Measurements from ENCODE around the gene GAD1.
A peak's percentile ranks its signal among the peaks of the same experiment; 100 is the strongest.

- TF ChIP-seq CTCF (IDR thresholded peaks at IDR 0.05; ENCODE audit: poor library complexity, severe bottlenecking) (no peak), EZH2 (IDR thresholded peaks at IDR 0.05; ENCODE audit: borderline replicate concordance, insufficient read depth, low read length, poor library complexity, severe bottlenecking) (peak; percentile 91), POLR2AphosphoS5 (IDR thresholded peaks at IDR 0.05) (peak; percentile 43), TAF1 (IDR thresholded peaks at IDR 0.05; ENCODE audit: low read depth) (no peak)
These were observed 3.3 kb downstream of the GAD1 start for GRCh38 chr2:170819680-170820664.
